ENCODE measurements around the gene GATB.

DNA sequence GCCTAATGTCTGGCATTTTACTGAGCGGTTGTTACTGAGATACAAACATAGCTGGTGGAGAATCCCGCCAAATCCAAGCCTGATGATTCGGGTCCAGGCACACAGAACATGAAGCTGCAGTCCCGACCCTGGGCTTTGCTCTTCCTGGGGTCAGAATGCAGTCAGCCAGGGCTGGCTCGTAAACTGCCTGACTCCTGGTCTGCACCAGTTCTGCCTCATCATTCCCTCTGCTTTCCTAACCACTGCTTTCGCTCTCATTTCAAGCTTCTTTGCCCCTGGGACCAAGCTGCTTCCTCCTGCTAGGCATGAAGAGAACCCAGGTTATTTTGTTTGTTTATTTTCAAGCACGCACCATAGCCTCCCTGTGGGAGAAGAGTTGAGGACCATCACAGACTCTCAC, 39.3 kb downstream of the GATB start:
- TF ChIP-seq, protein P1, sequence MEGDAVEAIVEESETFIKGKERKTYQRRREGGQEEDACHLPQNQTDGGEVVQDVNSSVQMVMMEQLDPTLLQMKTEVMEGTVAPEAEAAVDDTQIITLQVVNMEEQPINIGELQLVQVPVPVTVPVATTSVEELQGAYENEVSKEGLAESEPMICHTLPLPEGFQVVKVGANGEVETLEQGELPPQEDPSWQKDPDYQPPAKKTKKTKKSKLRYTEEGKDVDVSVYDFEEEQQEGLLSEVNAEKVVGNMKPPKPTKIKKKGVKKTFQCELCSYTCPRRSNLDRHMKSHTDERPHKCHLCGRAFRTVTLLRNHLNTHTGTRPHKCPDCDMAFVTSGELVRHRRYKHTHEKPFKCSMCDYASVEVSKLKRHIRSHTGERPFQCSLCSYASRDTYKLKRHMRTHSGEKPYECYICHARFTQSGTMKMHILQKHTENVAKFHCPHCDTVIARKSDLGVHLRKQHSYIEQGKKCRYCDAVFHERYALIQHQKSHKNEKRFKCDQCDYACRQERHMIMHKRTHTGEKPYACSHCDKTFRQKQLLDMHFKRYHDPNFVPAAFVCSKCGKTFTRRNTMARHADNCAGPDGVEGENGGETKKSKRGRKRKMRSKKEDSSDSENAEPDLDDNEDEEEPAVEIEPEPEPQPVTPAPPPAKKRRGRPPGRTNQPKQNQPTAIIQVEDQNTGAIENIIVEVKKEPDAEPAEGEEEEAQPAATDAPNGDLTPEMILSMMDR (conservative IDR thresholded peaks at IDR 0.05): no peak
- TF ChIP-seq ZFX (IDR thresholded peaks at IDR 0.05): no peak

All from C4-2B (cell line).